Activated naive CD8-positive, alpha-beta T cell treated with anti-CD3 and anti-CD28 coated beads, Interleukin-2, amount 10 ng/mL, durations not matched to agents 7 days and 5 days (primary cell): ENCODE data around the gene ACP5. TPM values are rescaled to one million over a fixed set of nuclear protein-coding genes. Genes with fewer than 3 reads are reported as not detected.

ENCODE experiments used
- ATAC-seq: fragments of 150-1000 bp; cut with Tn5 transposase; one replicate; pipeline ENCODE4 v1.10.0; 2021; ENCODE audit warnings: low read depth, moderate library complexity
- POLR2A ChIA-PET: fragments of 350-600 bp; sonication (Branson Sonifier 250); formaldehyde crosslinking; loops from one replicate; lab custom pipeline; 2021; ENCODE audit warnings: antibody characterized with exemption; lab: Charles Lee
- DNase-seq: peaks from one replicate; pipeline ENCODE4 v3.0.0; 2021
- H3K27ac Mint-ChIP-seq: one replicate; pipeline ENCODE4 v1.8.0; 2022; ENCODE audit warnings: mild to moderate bottlenecking, mixed read lengths
- H3K27me3 Mint-ChIP-seq: one replicate; pipeline ENCODE4 v1.8.0; 2022; ENCODE audit warnings: mild to moderate bottlenecking, moderate library complexity, mixed read lengths
- H3K36me3 Mint-ChIP-seq: one replicate; pipeline ENCODE4 v1.8.0; 2021; ENCODE audit warnings: mild to moderate bottlenecking, mixed read lengths
- H3K4me1 Mint-ChIP-seq: one replicate; pipeline ENCODE4 v1.8.0; 2021; ENCODE audit warnings: mixed read lengths
- H3K4me3 Mint-ChIP-seq: one replicate; pipeline ENCODE4 v1.8.0; 2022; ENCODE audit warnings: mild to moderate bottlenecking, moderate library complexity, mixed read lengths
- H3K9me3 Mint-ChIP-seq: one replicate; pipeline ENCODE4 v1.8.0; 2021; ENCODE audit warnings: mixed read lengths
- total RNA-seq, 2 experiments: library from RNA; stranded (reverse); gene quantifications; one replicate each; pipeline ENCODE4 v1.2.3, GENCODE V29; 2021

Gene ACP5
- total RNA-seq, 2 experiments from 2014 or later: 32.0 to 35.0 TPM

DNA sequence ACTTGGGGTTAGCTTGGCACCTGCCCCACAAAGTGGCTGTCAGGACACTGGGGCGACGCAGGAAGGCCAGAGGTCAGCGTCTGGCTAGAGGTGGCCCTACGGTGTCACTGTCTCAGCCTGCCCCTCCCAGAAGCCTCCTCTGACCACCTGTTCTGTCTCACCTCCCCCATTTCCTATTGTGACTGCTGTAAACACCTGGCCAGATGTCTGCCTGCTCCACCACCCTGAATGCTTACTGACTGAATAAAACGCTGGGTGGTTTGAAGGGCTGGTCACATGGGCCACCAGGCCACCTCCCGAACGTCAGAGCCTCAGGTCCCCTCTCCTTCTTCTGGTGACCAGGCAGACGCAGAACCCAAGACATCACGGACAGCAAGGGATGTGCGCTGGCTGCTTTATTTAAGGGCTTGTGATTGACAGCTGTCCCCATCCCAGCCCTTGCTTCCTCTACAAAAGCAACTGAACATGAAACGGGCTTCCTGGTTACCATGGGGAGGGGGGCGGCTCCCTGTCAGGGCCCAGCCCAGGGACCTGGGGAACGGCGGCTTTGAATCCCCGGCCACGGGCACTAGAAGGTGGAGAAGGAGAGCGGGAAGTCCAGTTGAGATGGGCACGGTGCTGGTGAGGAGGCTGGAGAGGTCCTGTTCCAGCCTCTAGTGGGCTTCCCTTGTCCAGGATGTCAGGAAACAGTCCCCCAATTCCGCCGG lies 24.6 kb downstream of the ACP5 start:
- no peak overlapping the region for H3K27ac Mint-ChIP-seq

DNA sequence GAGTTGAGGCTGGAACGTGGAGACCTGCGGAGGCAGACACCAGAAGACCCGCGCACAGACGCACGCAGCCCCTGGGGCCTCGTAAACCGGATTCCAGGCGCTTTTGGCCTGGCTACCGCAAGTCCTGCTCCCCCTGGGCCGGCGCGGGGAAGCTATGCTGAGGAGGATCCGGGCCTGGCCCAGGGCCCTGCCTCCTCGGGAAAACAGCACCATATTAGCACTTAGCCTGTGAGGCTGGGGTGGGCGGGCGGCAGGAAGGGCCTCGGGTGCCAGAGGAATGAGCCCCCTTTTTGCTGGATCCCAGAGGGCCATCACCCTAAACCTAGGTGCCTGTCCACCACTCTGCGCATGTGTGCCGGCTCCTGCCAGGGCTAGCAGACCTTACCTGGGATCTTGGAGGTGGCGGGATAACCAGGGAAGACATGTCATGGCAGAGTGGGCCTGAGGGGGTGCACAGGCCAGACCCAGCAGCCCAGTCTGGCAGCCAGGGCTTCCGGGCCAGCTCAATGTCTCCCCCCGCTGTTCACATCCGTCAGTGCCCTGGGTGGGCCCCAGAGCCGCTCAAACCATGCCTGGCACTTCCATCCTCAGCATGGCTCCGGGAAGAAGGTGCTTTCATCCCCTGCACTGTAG lies 25.7 kb downstream of the ACP5 start:
- POLR2A ChIA-PET: no interaction called here
- Mint-ChIP-seq H3K27me3 (no peaks in the 10 kb centered on the region), H3K9me3 (no peaks in the 10 kb centered on the region), H3K4me3 (no peak overlapping the region), H3K36me3 (peaks cover 5% of the 10 kb centered on the region), H3K27ac (no peak overlapping the region), H3K4me1 (peaks cover 10% of the 10 kb centered on the region)
- ATAC-seq (peak; percentile 43), DNase-seq (no peak)

More for the DNA sequence above, 24.6 kb downstream of the ACP5 start:
- Mint-ChIP-seq H3K9me3 (no peaks in the 10 kb centered on the region), H3K4me3 (no peak overlapping the region), H3K27me3 (no peaks in the 10 kb centered on the region), H3K4me1 (peaks cover 16% of the 10 kb centered on the region), H3K36me3 (peaks cover 5% of the 10 kb centered on the region)
- POLR2A ChIA-PET: no interaction called here
- DNase-seq (no peak), ATAC-seq (no peak)

DNA sequence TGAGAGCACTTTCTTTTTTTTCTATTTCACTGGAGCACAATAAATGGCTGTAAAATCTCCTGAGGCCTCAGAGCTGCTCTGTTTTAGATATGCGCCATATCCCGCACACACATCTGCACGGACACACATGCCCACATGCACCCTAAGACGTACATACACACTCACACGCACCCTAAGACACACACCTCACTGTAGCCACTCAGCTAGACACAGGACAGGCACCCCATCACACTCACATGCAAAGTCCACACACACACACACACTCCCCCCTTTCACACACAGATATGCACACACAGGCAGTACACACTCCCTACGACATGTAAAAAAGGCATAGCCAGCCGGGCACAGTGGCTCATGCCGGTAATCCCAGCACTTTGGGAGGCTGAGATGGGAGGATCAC lies 27.2 kb downstream of the ACP5 start:
- DNase-seq (no peak), ATAC-seq (no peak)
- no peak overlapping the region for H3K27ac Mint-ChIP-seq
- no peaks in the 10 kb centered on the region for H3K9me3 Mint-ChIP-seq
- H3K4me3 Mint-ChIP-seq: no peak overlapping the region
- POLR2A ChIA-PET: interaction anchor here (0.6 kb wide), 1 partner anchor 529 kb away, joined by 4 read pairs; no protein-coding TSS in a partner anchor
- H3K27me3 Mint-ChIP-seq: no peaks in the 10 kb centered on the region
- peaks cover 4% of the 10 kb centered on the region for H3K36me3 Mint-ChIP-seq
- H3K4me1 Mint-ChIP-seq: peaks cover 7% of the 10 kb centered on the region

DNA sequence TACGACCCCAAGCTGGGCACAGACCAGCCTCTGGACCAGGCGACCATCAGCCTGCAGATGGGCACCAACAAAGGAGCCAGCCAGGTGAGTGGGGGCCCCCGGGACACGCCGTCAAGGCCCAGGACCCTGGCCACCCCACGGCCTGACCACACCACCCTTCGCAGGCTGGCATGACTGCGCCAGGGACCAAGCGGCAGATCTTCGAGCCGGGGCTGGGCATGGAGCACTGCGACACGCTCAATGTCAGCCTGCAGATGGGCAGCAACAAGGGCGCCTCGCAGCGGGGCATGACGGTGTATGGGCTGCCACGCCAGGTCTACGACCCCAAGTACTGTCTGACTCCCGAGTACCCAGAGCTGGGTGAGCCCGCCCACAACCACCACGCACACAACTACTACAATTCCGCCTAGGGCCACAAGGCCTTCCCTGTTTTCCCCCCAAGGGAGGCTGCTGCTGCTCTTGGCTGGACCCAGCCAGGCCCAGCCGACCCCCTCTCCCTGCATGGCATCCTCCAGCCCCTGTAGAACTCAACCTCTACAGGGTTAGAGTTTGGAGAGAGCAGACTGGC lies 28.0 kb downstream of the ACP5 start:
- DNase-seq (no peak), ATAC-seq (no peak)
- Mint-ChIP-seq H3K4me1 (peaks cover 10% of the 10 kb centered on the region), H3K27me3 (peaks cover 3% of the 10 kb centered on the region), H3K27ac (no peak overlapping the region), H3K9me3 (no peaks in the 10 kb centered on the region), H3K36me3 (peaks cover 4% of the 10 kb centered on the region), H3K4me3 (no peak overlapping the region)
- POLR2A ChIA-PET: interaction anchor here (0.5 kb wide), 1 partner anchor 454 kb away, joined by 3 read pairs; no protein-coding TSS in a partner anchor

DNA sequence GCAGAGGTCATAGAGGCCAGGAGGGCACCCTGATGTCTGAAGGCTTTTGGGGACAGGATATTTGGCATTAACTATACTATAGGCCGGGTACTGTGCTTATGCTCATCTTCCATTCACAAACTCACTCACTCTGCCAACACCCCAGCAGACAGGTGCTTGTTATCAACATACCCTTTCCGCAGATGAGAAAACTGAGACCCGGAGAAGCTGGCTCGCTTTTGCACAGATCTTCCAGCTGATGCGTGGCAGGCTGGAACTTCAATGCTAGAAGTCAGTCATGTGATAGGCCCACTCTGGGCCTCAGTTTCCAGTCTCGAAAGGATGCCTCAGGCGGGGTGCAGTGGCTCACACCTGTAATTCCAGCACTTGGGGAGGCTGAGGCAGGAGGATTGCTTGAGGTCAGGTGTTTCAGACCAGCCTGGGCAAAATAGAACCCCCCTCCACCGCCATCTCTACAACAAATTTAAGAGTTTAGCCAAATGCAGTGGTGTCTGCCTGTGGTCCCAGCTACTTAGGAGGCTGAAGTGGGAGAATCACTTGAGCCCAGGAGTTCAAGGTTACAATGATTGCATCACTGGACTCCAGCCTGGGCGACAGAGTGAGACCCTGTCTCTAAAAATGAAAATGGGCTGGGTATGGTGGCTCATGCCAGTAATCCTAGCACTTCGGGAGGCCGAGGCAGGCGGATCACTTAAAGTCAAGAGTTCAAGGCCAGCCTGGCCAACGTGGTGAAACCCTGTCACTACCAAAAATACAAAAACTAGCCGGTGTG lies 29.3 kb downstream of the ACP5 start:
- ATAC-seq (no peak), DNase-seq (no peak)
- POLR2A ChIA-PET: interaction anchor here (0.6 kb wide), 2 partner anchors 9 to 39 kb away, joined by 3 read pairs; no protein-coding TSS in a partner anchor
- H3K27me3 Mint-ChIP-seq: peaks cover 3% of the 10 kb centered on the region
- H3K9me3 Mint-ChIP-seq: no peaks in the 10 kb centered on the region
- no peaks in the 10 kb centered on the region for H3K36me3 Mint-ChIP-seq
- no peak overlapping the region for H3K27ac Mint-ChIP-seq
- H3K4me1 Mint-ChIP-seq: peaks cover 4% of the 10 kb centered on the region
- H3K4me3 Mint-ChIP-seq: no peak overlapping the region

DNA sequence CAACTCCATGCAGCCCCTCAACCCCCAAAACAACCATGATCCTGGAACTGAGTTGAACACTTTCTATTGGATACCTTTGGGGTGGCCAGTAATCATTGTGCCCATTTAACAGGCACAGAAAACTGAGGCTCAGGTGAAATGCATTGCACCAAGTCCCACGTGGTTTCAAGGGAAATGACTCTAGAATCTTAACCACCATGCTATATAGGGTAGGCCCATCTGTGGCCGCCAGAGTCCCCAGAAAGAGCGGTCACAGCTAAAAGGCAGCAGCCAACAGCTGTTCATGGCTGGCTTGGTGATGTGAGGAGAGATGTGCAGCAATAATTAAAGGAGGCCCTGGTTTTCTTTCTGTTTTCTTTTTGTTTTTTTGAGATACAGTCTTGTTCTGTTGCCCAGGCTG lies 36.2 kb downstream of the ACP5 start:
- POLR2A ChIA-PET: no interaction called here
- DNase-seq: no peak
- no peaks in the 10 kb centered on the region for H3K36me3 Mint-ChIP-seq
- H3K9me3 Mint-ChIP-seq: no peaks in the 10 kb centered on the region
- H3K27ac Mint-ChIP-seq: no peak overlapping the region
- peaks cover 8% of the 10 kb centered on the region for H3K4me1 Mint-ChIP-seq
- peaks cover 26% of the 10 kb centered on the region for H3K27me3 Mint-ChIP-seq
- ATAC-seq: no peak
- no peak overlapping the region for H3K4me3 Mint-ChIP-seq

DNA sequence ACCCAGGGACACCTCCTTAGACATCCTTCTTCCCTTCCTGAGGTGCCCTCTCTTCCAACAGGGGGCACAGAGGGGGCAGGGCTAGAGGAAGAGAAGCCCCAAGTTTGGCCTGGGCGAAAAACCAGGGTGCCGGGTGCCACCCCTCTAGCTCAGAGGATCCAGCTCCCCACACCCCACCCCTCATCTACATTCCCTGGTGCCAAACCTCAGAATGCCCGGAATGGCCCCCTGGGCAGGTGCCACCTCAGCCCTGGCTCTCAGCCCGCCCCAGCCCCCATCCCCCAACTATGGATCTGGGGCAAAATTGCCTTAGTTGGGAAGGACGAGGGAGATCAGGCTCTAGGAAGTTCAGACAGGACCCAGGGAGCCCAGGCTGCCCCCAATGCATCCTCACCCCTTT lies 36.8 kb downstream of the ACP5 start:
- Mint-ChIP-seq H3K9me3 (no peaks in the 10 kb centered on the region), H3K27ac (no peak overlapping the region), H3K4me1 (peaks cover 9% of the 10 kb centered on the region), H3K36me3 (no peaks in the 10 kb centered on the region), H3K4me3 (no peak overlapping the region), H3K27me3 (peaks cover 26% of the 10 kb centered on the region)
- ATAC-seq: no peak
- no peak for DNase-seq
- POLR2A ChIA-PET: no interaction called here

DNA sequence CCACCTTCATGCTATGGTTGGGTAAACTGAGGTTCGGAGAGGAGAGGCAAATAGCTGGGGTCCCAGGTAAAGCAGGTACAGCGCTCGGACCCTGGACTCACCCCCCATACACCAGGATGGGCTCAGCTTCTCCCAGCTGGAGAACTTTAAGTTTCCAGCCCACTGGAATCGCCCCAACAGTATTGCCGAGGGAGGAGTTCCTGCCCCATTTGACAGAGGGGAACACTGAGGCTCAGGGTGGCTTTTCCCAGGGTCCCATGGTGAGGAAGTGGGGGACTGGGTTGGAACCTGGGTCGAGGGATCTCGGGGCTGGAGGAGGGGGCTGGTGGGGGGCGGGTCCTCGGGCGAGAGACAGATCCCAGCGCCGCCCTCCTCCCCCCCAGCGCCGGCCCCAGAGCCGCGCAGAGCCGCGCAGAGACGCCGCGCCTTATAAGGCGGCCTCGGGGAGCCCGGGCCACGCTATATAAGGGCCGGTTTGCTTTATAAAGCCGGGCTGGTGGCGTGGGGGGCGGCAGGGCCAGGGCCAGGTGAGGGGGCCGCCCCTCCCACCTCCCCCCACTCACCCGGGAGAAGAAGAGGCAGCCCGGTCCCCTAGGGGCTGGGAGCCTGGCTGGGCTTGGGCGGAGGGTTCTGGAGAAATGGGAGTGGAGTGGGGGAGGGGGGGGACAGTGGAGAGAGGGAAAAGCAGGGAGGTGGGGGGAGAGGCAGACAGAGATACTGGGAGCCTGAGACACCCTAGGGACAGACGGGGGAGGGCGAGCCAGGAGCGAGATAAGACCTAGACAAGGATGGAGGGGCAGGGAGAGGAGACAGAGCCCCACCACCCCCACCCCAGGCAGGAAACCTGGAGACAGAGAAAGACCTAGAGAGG lies 37.7 kb downstream of the ACP5 start:
- Mint-ChIP-seq H3K36me3 (no peaks in the 10 kb centered on the region), H3K27me3 (peaks cover 26% of the 10 kb centered on the region), H3K9me3 (no peaks in the 10 kb centered on the region), H3K27ac (no peak overlapping the region), H3K4me3 (no peak overlapping the region), H3K4me1 (peaks cover 11% of the 10 kb centered on the region)
- DNase-seq: no peak
- POLR2A ChIA-PET: no interaction called here
- no peak for ATAC-seq

DNA sequence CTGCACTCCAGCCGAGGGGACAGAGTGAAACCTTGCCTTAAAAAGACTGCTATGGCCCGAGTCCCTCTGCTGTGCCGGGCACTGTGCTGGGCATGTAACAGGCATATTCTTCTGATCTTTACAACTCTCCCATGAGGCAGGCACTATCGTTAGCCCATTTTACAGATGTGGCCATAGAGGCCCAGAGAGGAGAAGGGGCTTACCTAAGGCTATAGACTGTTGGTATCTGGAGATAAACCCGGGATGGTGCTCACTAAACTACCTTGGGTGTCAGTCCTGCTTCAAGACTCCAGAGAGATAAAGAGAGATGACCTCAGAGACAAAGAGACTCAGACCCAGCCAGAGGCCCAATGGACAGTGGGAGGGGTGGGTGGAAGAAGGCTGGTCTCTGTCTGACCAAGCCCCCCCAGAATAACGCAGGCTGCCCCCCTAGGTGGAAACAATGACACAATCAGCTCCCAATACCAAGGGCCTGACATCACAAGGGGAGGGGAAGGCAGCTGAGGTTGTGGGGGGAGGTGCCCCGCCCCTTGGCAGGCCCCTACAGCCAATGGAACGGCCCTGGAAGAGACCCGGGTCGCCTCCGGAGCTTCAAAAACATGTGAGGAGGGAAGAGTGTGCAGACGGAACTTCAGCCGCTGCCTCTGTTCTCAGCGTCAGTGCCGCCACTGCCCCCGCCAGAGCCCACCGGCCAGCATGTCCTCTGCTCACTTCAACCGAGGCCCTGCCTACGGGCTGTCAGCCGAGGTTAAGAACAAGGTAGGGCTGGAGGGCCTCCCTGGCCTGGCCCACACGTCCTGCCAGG lies 39.0 kb downstream of the ACP5 start, which contains the start of gene CNN1:
CNN1 (plus strand) TSS at position 620 of the 805 bp plus-strand sequence; CDS start at position 697, 77 bp downstream.
- no peak within 1 kb of the TSS for H3K4me3 Mint-ChIP-seq

DNA sequence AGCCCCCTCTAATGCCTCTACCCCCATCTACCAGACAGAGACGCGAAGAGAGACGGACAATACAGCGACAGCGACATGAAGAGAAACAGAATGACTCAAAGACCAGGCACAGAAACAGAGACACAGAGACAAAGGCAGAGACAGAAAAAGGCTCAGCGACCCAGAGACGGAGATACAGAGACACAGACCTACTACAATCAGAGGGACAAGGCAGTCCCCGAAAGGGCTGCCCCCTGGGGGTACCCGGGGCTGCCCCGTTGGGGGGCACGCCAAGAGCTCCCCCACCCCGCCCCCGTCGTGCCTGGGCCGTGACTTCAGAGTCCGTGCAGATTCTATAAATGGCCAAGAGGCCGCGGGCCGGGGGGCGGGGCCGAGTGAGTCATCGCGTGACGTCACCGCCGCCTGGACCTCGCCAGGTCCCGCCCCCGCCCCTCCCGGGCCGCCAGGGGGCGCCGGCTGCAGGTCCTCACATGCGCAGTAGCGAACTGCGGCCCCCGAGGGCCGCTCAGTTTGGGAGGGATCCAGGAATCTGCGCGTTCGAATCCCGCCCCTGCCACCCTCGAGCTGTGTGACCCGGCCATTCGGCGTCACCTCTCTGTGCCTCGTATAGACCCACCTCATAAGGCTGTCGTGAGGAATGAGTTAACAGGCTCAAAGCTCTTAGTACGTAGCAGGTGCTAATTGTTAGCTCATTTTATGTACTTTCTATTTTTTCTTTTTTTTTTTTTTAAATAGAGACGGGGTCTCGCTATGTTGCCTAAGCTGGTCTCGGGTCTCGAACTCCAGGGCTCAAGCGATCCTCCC lies 41.5 kb downstream of the ACP5 start:
- POLR2A ChIA-PET: interaction anchor here (0.8 to 1.1 kb wide), 3 partner anchors 23 to 45 kb away, joined by 3 to 4 read pairs (median 3); partner anchors contain the start of gene ELOF1

More for the DNA sequence above, 39.0 kb downstream of the ACP5 start, which contains the start of gene CNN1:
- POLR2A ChIA-PET: no interaction called here
- Mint-ChIP-seq H3K9me3 (no peaks in the 10 kb centered on the region), H3K36me3 (no peaks in the 10 kb centered on the region), H3K4me1 (peaks cover 11% of the 10 kb centered on the region), H3K27ac (no peak within 1 kb of the TSS), H3K27me3 (peaks cover 30% of the 10 kb centered on the region)
- ATAC-seq: no peak
- no peak for DNase-seq

DNA sequence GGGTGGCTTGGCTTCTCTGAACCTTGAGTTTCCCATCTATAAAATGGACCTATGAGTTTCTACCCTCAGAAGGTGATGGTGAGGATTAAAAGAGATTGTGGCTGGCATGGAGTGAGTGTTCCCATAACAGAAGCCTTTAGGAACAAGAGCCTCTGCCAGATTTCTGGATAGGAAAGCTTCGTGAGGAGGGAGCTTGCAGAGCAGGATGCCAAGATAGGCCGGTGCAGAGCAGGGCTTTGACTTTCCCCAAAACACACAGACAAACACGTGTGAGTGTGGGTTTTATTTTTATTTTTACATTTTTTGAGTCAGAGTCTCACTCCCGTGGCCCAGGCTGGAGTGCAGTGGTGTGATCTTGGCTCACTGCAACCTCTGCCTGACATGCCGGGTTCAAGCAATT lies 42.5 kb downstream of the ACP5 start:
- no peak overlapping the region for H3K4me3 Mint-ChIP-seq
- peaks cover 25% of the 10 kb centered on the region for H3K27me3 Mint-ChIP-seq
- DNase-seq: no peak
- no peaks in the 10 kb centered on the region for H3K9me3 Mint-ChIP-seq
- no peak for ATAC-seq
- no peaks in the 10 kb centered on the region for H3K36me3 Mint-ChIP-seq
- POLR2A ChIA-PET: no interaction called here
- peaks cover 16% of the 10 kb centered on the region for H3K4me1 Mint-ChIP-seq
- no peak overlapping the region for H3K27ac Mint-ChIP-seq

More for the DNA sequence above, 41.5 kb downstream of the ACP5 start:
- H3K36me3 Mint-ChIP-seq: no peaks in the 10 kb centered on the region
- H3K4me3 Mint-ChIP-seq: peak overlapping the region; percentile 75
- H3K27me3 Mint-ChIP-seq: peaks cover 30% of the 10 kb centered on the region
- DNase-seq (peak; percentile 94), ATAC-seq (peak; percentile 88)
- peaks cover 14% of the 10 kb centered on the region for H3K4me1 Mint-ChIP-seq
- H3K27ac Mint-ChIP-seq: peak overlapping the region; percentile 69
- H3K9me3 Mint-ChIP-seq: no peaks in the 10 kb centered on the region
